GM12801 (cell line): ENCODE data around the gene PLEKHM3.

Source experiments
- CTCF ChIP-seq: IDR thresholded peaks from one replicate; pipeline ENCODE4 v1.5.1; 2011; ENCODE audit warnings: control low read depth; ENCODE audit not compliant: insufficient read length; ENCODE audit errors: extremely low read depth

PLEKHM3 gene

GRCh38 chr2:207914716-207915115, 110.6 kb downstream of the PLEKHM3 start:
- TF ChIP-seq CTCF: no peak

GRCh38 chr2:207913772-207914358, 111.5 kb downstream of the PLEKHM3 start:
- TF ChIP-seq CTCF: no peak

GRCh38 chr2:207911856-207912255, 113.5 kb downstream of the PLEKHM3 start:
- no peak for TF ChIP-seq CTCF

- TF ChIP-seq CTCF: no peak
Measured at GRCh38 chr2:207911215-207911614, 114.1 kb downstream of the PLEKHM3 start.

GRCh38 chr2:207905546-207905945, 119.8 kb downstream of the PLEKHM3 start:
- no peak for TF ChIP-seq CTCF

GRCh38 chr2:207903236-207903635, 122.1 kb downstream of the PLEKHM3 start:
- TF ChIP-seq CTCF: no peak

GRCh38 chr2:207902821-207903220, 122.5 kb downstream of the PLEKHM3 start:
- no peak for TF ChIP-seq CTCF
